Smooth muscle cell (in vitro differentiated cells): Measurements from ENCODE around the gene PCOLCE2. TPM values are rescaled to one million over a fixed set of nuclear protein-coding genes. Genes with fewer than 3 reads are reported as not detected.
"Not testable (repeated sequence)": the region's sequence is repeated elsewhere in the genome, so short reads cannot be mapped to it uniquely, and the experiment has no call there.

Source experiments
- DNase-seq: peaks from one replicate; lab custom pipeline; 2025; ENCODE audit not compliant: unreplicated experiment; lab: John Stamatoyannopoulos, UW
- H2AFZ ChIP-seq: fragments of 200-600 bp; sonication (generic); 2 replicates; pipeline ENCODE4 v1.6.0; 2016; ENCODE audit warnings: antibody characterized with exemption, low read depth, mild to moderate bottlenecking
- H3F3A ChIP-seq: fragments of 200-600 bp; sonication (generic); 2 replicates; pipeline ENCODE4 v1.6.0; 2017; ENCODE audit warnings: antibody characterized with exemption, low read depth
- H3K27ac ChIP-seq: fragments of 200-600 bp; sonication (generic); 2 replicates; pipeline ENCODE4 v1.5.1; 2016; ENCODE audit warnings: low read depth, mild to moderate bottlenecking
- H3K27me3 ChIP-seq: fragments of 200-600 bp; sonication (generic); 2 replicates; pipeline ENCODE4 v1.6.1; 2016; ENCODE audit warnings: low read depth, mild to moderate bottlenecking
- H3K36me3 ChIP-seq: fragments of 200-600 bp; sonication (generic); 2 replicates; pipeline ENCODE4 v1.5.1; 2016; ENCODE audit warnings: low read depth
- H3K4me1 ChIP-seq: fragments of 200-600 bp; sonication (generic); 2 replicates; pipeline ENCODE4 v1.5.1; 2016; ENCODE audit warnings: low read depth
- H3K4me2 ChIP-seq: fragments of 200-600 bp; sonication (generic); 2 replicates; pipeline ENCODE4 v1.6.0; 2016; ENCODE audit warnings: mild to moderate bottlenecking
- H3K4me3 ChIP-seq: fragments of 200-600 bp; sonication (generic); 2 replicates; pipeline ENCODE4 v1.5.1; 2016; ENCODE audit warnings: mild to moderate bottlenecking
- H3K79me2 ChIP-seq: fragments of 200-600 bp; sonication (generic); 2 replicates; pipeline ENCODE4 v1.6.0; 2016; ENCODE audit warnings: low read depth, mild to moderate bottlenecking
- H3K9ac ChIP-seq: fragments of 200-600 bp; sonication (generic); 2 replicates; pipeline ENCODE4 v1.6.0; 2016; ENCODE audit warnings: low read depth
- H3K9me3 ChIP-seq: fragments of 200-600 bp; sonication (generic); replicated peaks from 2 replicates; pipeline ENCODE4 v1.5.1; 2016; ENCODE audit warnings: low read depth
- H4K20me1 ChIP-seq: fragments of 200-600 bp; sonication (generic); 2 replicates; pipeline ENCODE4 v1.6.0; 2016; ENCODE audit warnings: low read depth
- CTCF ChIP-seq: fragments of 200-600 bp; sonication (generic); IDR thresholded peaks from 2 replicates; pipeline ENCODE4 v1.5.1; 2017; ENCODE audit warnings: borderline replicate concordance, mild to moderate bottlenecking, antibody characterized with exemption; ENCODE audit not compliant: insufficient read depth, poor library complexity, severe bottlenecking
- WGBS: methylation state at CpG from one replicate; pipeline ENCODE4 v1.1.7; 2016; ENCODE audit warnings: low lambda C conversion rate; 5-methylcytosine and 5-hydroxymethylcytosine counted together
- polyA plus RNA-seq: library from polyadenylated mRNA; unstranded; fragments of >200 nt; fragmentation: Nextera tagmentation; extraction: Ambion mirVana; gene quantifications from 2 replicates; pipeline ENCODE4 v1.2.1, GENCODE V29; 2016
- total RNA-seq: library from RNA; depleted of rRNA; stranded (reverse); fragments of >200 nt; gene quantifications from 2 replicates; pipeline ENCODE4 v1.2.3, GENCODE V29; 2014

Gene PCOLCE2
- total and polyA plus RNA-seq, 2 experiments from 2014 or later, result 32.5 to 80.9 TPM

- no peak for TF ChIP-seq CTCF
- H3K9ac ChIP-seq, result no peak overlapping the region
- H3K9me3 ChIP-seq, result no peaks in the 10 kb centered on the region
- H3K4me3 ChIP-seq, result peak overlapping the region; percentile 65
- peaks cover 12% of the 10 kb centered on the region for H3K4me1 ChIP-seq
- no peaks in the 10 kb centered on the region for H3K79me2 ChIP-seq
- H3K27me3 ChIP-seq, result no peaks in the 10 kb centered on the region
- DNase-seq, result no peak
- no peak overlapping the region for H2AFZ ChIP-seq
- H4K20me1 ChIP-seq, result no peaks in the 10 kb centered on the region
- H3K27ac ChIP-seq, result peak overlapping the region; percentile 81
- WGBS, result 0% methylated on average over 2 of the region's 2 CpGs
- H3K4me2 ChIP-seq, result peak overlapping the region; percentile 87
- no peaks in the 10 kb centered on the region for H3K36me3 ChIP-seq
- peaks cover 6% of the 10 kb centered on the region for H3F3A ChIP-seq
Observed at GRCh38 chr3:142886940-142887339, 1.9 kb downstream of the PCOLCE2 start.

GRCh38 chr3:142886021-142886420, 2.9 kb downstream of the PCOLCE2 start:
- peaks cover 12% of the 10 kb centered on the region for H3K4me1 ChIP-seq
- no peak for DNase-seq
- no peaks in the 10 kb centered on the region for H3K27me3 ChIP-seq
- 66% methylated on average over 7 of the region's 7 CpGs for WGBS
- no peaks in the 10 kb centered on the region for H3K36me3 ChIP-seq
- peak overlapping the region; percentile 65 for H3K27ac ChIP-seq
- H3K4me3 ChIP-seq, result no peak overlapping the region
- peak overlapping the region; percentile 35 for H3K4me2 ChIP-seq
- H4K20me1 ChIP-seq, result no peaks in the 10 kb centered on the region
- peaks cover 6% of the 10 kb centered on the region for H3F3A ChIP-seq
- no peaks in the 10 kb centered on the region for H3K9me3 ChIP-seq
- no peak overlapping the region for H3K9ac ChIP-seq
- H2AFZ ChIP-seq, result peak overlapping the region; percentile 63
- no peak for TF ChIP-seq CTCF
- H3K79me2 ChIP-seq, result peaks cover 7% of the 10 kb centered on the region

GRCh38 chr3:142884531-142884930, 4.4 kb downstream of the PCOLCE2 start:
- no peak for TF ChIP-seq CTCF
- Histone ChIP-seq H3K4me2 (no peak overlapping the region), H3K9me3 (no peaks in the 10 kb centered on the region), H3K27me3 (no peaks in the 10 kb centered on the region), H3K4me3 (no peak overlapping the region), H3K4me1 (peaks cover 12% of the 10 kb centered on the region), H2AFZ (no peak overlapping the region), H3K27ac (no peak overlapping the region), H4K20me1 (no peaks in the 10 kb centered on the region), H3K9ac (no peak overlapping the region), H3F3A (peaks cover 6% of the 10 kb centered on the region), H3K79me2 (peaks cover 12% of the 10 kb centered on the region), H3K36me3 (no peaks in the 10 kb centered on the region)
- 70% methylated on average over 1 of the region's 1 CpG for WGBS
- no peak for DNase-seq

GRCh38 chr3:142883534-142883933, 5.3 kb downstream of the PCOLCE2 start:
- H3K27ac ChIP-seq, H3K4me3 ChIP-seq, H3K27me3 ChIP-seq, DNase-seq, H3K9ac ChIP-seq, H2AFZ ChIP-seq, H3K36me3 ChIP-seq, H4K20me1 ChIP-seq, H3K4me2 ChIP-seq, H3K9me3 ChIP-seq, H3F3A ChIP-seq: not testable (repeated sequence)
- 86% methylated on average over 8 of the region's 8 CpGs for WGBS
- Histone ChIP-seq H3K4me1 (peaks cover 12% of the 10 kb centered on the region), H3K79me2 (peaks cover 12% of the 10 kb centered on the region)
